C4-2B (cell line): Measurements from ENCODE around the gene SHROOM3.

Experiments
- H3K27ac ChIP-seq: fragments of 450-650 bp; 2 replicates; pipeline ENCODE4 v1.5.1; 2017
- ZFX ChIP-seq: fragments of 450-650 bp; IDR thresholded peaks from 2 replicates; pipeline ENCODE4 v1.6.1; 2017
- TF ChIP-seq, protein P1 (sequence below): fragments of 450-650 bp; conservative IDR thresholded peaks from 2 replicates; pipeline ENCODE4 v1.5.1; 2017; ENCODE audit warnings: mild to moderate bottlenecking

Gene SHROOM3

GRCh38 chr4:76569225-76569624 lies 134.2 kb downstream of the SHROOM3 start:
- H3K27ac ChIP-seq = peak overlapping the region; percentile 95; the same call in 1 of the 2 replicates
- no peak for TF ChIP-seq ZFX
- TF ChIP-seq, protein P1, sequence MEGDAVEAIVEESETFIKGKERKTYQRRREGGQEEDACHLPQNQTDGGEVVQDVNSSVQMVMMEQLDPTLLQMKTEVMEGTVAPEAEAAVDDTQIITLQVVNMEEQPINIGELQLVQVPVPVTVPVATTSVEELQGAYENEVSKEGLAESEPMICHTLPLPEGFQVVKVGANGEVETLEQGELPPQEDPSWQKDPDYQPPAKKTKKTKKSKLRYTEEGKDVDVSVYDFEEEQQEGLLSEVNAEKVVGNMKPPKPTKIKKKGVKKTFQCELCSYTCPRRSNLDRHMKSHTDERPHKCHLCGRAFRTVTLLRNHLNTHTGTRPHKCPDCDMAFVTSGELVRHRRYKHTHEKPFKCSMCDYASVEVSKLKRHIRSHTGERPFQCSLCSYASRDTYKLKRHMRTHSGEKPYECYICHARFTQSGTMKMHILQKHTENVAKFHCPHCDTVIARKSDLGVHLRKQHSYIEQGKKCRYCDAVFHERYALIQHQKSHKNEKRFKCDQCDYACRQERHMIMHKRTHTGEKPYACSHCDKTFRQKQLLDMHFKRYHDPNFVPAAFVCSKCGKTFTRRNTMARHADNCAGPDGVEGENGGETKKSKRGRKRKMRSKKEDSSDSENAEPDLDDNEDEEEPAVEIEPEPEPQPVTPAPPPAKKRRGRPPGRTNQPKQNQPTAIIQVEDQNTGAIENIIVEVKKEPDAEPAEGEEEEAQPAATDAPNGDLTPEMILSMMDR = no peak

DNA sequence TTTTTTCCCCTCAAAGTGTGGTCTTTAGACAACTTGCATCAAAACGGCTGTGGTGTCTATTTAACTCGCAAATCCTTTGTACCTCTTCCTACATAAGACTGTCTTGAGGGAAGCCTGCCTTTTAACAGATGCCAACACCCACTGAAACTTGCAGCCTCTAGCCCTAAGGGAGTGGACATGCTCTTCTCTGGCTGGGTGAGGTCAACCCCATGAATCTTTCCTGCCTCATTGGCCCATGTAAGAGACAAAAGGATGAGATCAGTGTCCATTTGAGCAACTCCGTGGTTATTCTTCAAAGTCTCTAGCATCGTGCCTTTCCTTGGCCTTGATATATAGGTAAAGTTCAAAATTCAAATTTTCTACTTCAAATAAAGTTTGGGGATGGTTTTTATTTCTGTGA lies 134.7 kb downstream of the SHROOM3 start:
- H3K27ac ChIP-seq = peak overlapping the region; percentile 95
- TF ChIP-seq, protein P1 = no peak
- TF ChIP-seq ZFX = no peak

GRCh38 chr4:76570141-76570973 lies 135.3 kb downstream of the SHROOM3 start:
- TF ChIP-seq, protein P1 = no peak
- TF ChIP-seq ZFX = no peak
- H3K27ac ChIP-seq = peak overlapping the region; percentile 95

- peak overlapping the region; percentile 79; the same call in 1 of the 2 replicates for H3K27ac ChIP-seq
- TF ChIP-seq ZFX = no peak
- TF ChIP-seq, protein P1 = no peak
Measured at GRCh38 chr4:76571274-76571673, 136.2 kb downstream of the SHROOM3 start.

GRCh38 chr4:76572224-76572623 lies 137.2 kb downstream of the SHROOM3 start:
- no peak for TF ChIP-seq ZFX
- TF ChIP-seq, protein P1 = no peak

DNA sequence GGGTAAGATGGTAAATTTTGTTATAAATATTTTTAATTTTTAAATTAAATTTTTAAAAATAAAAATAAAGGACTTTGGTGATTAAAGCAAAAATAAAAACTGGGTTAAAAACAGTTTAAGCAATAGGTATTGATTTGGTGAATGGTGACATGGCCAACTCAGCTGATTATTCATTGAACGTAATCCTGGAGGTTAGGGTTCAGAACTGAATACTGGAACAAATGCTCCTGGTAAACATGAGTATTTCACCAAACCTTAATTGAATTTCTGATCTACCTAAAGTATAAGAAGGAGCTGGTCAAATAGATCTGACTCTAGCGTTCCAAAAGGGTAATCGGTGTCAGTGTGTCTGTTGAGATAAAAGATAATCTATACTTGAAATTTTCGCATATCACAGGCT lies 141.8 kb downstream of the SHROOM3 start:
- no peak overlapping the region for H3K27ac ChIP-seq
- TF ChIP-seq, protein P1 = no peak
- no peak for TF ChIP-seq ZFX

More at GRCh38 chr4:76572224-76572623, 137.2 kb downstream of the SHROOM3 start:
- H3K27ac ChIP-seq = peak overlapping the region; percentile 79

DNA sequence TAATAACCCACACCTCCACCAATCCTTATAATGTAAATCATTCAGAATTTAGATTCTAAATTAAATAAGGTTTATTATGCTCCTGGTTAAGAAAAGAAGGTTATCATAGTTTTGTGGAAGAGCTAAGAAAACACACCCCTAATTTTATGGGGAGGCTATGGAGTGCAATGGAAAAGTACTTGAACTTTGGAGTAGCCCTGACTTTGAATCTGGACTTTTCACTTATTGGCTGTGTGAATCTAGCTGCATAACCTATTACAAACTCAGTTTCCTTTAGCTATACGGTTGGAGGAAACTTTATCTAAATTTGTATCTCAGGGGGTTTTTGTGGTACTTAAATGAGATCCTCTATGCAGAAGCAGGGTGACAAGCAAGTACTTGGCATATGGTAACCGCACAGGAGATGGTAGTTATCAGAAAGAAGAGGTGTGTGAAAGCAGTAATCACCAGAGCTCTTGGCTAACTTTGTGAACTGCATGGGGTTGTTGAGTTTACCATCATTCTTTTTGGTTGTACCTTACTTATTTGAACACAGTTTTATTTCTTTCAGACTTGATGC lies 143.1 kb downstream of the SHROOM3 start:
- TF ChIP-seq, protein P1 = no peak
- no peak for TF ChIP-seq ZFX
- H3K27ac ChIP-seq = no peak overlapping the region
